ENCODE measurements around the gene ZNF81. TPM values are rescaled to one million over a fixed set of nuclear protein-coding genes. Genes with fewer than 3 reads are reported as not detected.

Gene ZNF81
- total RNA-seq (2022; extraction: Qiagen RNA extraction), result 4.0 to 8.2 TPM (median 6.1 TPM) in 5 replicates

DNA sequence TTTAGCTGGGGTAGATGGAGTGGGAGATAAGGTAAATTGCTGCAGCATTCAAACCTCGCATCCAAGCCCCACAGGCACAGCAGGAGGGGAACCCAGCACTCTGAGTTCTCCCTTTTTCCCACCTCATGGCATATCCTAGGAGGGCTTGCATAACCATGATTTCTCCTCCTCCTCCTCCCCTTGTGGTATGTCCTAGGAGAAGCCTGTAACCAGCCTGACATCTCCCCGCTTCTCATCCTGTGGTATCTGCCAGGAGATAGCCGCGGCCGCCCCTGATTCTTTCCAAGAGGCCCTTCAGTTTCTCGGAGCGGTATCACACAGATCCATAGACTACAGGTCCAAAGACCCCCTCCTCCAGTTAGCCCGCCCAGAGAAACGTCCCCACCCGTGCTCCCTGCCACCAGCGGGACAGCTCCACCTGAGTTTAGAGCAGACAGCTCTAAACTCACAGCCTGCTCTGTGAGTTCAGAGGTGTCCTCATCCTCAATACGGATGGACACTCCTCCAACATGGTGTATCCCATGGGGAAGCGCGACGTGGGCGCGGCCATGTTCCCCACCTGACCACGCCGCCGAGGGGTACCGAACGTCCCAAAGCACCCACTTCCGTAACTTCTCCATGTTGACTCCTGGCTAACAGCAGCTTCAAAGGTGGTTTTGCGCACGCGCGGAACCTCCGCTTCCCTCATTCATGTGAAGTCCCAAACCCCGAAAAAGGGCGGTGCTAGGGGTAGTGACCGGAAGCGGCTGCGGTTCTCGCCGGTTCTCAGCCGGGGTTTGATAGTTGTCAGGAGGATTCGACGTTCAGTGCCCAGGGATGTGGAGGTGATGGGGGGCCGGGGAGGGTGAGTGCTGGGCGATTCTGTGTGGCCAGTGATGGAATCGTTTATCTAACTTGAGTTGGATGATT is at the start of gene ZNF81:
Gene ZNF81, plus strand, starts transcription at position 739 of the 909 bp plus-strand sequence. CDS start 9,366 bp downstream, outside the sequence.

Other genes with a start within 250 kb of the ZNF81 start
- gene SYN1, start 217.0 kb upstream of the ZNF81 start, total RNA-seq (2022; extraction: Qiagen RNA extraction), result 0.13 to 0.56 TPM (median 0.26 TPM) in 5 replicates
- gene CFP, start 207.0 kb upstream of the ZNF81 start, total RNA-seq (2022; extraction: Qiagen RNA extraction), result 0.17 to 0.89 TPM (median 0.64 TPM) in 5 replicates
- 34.9 to 38.6 TPM (median 35.6 TPM) in 5 replicates for gene ELK1, start 186.3 kb upstream of the ZNF81 start, total RNA-seq (2022; extraction: Qiagen RNA extraction)
- gene UXT, start 177.7 kb upstream of the ZNF81 start, total RNA-seq (2022; extraction: Qiagen RNA extraction), result 142 to 194 TPM (median 182 TPM) in 5 replicates
- gene ZNF182, start 167.1 kb downstream of the ZNF81 start, total RNA-seq (2022; extraction: Qiagen RNA extraction), result 3.3 to 4.4 TPM (median 3.4 TPM) in 5 replicates
- gene SPACA5, start 170.1 kb downstream of the ZNF81 start, total RNA-seq (2022; extraction: Qiagen RNA extraction), result not detected in 5 replicates
- 0.14 to 0.40 TPM (median 0.21 TPM) in 5 replicates for gene ZNF630, start 234.7 kb downstream of the ZNF81 start, total RNA-seq (2022; extraction: Qiagen RNA extraction)

All from A549 treated with Hydrocortisone at 1 μM for 4 hours (cell line).